Measurements from ENCODE around the gene TMEM161A.
"Not testable (repeated sequence)": the region's sequence is repeated elsewhere in the genome, so short reads cannot be mapped to it uniquely, and the experiment has no call there.

TMEM161A gene

GRCh38 chr19:19120308-19121231, 17.7 kb downstream of the TMEM161A start:
- no peak for DNase-seq

DNA sequence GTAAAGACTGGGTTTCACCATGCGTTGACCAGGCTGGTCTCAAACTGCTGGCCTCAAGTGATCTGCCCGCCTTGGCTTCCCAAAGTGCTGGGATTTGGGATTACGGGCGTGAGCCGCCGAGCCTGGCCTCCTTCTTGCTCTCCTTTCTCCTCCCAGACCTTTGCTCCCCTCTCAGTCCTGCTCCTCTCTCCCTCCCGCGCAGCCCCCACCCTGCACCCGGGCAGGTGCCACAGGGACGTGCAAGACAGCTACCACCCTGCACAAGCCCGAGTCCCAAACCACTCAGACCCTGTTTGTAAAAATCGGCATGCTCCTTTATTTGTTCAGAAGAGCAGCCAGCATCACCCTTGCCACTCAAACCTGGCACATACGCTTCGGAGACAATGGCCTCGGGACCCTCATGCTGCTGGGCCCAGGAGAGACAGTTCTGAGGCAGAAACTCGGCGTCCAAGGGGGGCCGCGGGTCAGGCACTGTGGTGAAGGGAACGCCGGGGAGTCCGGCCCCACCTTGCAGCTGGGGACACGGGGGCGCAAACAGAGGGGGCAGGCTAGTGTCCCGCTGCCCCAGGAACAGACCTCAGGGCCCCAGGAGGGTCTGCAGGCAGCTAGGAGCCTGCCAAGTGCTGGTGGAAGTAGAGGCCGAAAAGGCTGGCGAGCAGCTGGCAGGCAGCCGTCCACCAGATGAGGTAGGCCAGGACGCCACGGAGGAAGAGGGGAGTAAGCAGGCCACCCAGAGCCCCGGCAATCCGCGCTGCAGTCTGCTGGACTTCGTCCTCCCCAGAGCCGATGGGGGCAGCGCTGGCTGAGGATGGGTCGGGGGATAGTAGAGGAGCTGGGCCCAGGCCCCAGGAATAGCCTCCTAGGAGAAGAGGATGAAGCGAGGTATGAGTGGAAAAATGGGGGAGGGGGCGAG, 18.7 kb downstream of the TMEM161A start:
- DNase-seq, result no peak

DNA sequence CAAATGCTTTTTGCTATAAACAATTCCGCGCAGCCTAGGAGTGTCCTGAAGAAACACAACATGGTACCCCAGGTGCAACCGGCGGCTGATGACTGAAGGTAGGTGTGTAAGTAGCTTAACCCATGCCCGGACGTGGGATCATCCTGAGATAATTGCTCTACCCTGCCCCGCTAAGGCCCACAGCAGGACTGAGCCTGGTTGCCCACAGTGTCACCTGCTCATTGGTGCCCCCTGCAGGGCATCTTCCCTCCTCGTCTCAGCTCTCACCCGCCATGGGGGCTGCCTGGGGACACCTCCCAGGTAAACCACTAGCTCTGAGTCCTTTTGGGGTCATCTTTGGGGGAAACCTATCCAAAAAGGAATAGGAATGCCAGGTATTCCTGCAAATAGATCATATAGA, 22.3 kb downstream of the TMEM161A start:
- no peak for DNase-seq

- no peak for DNase-seq
Observed at GRCh38 chr19:19113040-19113626, 25.1 kb downstream of the TMEM161A start.

DNA sequence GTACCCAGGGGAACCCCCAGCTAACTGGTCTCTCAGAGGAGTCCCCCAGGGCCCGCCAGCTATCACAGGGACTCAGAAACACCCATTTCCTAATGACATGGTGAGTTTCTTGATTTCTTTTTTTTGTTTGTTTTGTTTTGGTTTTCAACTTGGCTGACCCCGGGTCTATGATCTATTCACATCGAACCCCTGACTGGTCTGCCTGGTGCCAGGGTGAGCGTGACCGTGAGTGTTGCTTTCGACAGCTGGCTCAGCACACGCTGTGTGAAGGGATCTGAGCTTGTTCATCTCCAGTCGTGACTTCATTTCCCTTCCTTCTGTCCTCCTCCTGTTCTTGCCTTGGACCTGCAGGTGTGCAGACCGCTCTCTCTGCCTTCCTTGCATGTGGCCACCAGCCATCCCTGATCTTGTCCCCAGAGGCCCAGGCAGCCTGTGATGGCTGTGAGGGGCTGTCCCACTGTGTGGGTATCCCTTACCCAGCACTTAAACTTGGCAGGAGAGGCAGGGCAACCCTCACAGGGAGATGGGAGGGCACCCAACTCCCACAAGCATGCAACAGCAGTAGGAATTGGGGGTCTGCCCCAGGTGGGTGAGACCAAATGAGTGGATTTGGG, 26.2 kb downstream of the TMEM161A start:
- DNase-seq, result no peak

DNA sequence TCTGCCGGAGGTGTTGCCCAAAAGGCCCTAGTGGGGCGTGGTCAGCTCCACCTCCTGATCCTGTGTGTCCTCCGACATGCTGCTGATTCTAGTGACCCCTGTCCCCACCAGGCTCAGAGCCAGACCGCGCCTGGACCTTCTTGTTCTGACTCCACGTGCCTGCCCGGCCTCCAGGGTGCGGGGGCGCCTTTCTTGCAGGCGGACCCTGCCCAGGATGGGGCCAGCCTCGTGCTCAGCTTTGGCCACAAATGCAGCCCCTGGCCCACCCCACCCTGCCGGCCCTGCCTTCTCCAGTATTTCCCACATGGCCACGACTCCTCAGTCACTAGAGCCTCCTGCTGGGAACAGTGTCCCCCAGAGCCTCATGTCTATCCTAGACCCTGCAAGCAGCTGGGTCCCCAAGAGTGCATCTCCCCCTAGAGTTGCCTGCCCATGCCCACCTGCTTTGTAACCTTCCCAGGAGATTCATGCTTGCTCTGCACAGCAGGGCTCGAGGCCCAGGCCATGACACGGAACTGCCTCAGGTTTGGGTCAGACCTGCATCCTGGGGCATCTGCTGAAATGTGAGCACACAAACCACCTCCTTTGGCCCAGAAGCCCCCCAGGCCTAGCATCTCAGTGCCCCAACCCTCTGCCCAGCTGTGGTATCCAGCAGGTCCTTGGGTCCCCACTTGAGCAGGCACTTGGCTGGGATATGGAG, 27.0 kb downstream of the TMEM161A start:
- no peak for DNase-seq

GRCh38 chr19:19110410-19111135, 27.7 kb downstream of the TMEM161A start:
- no peak for DNase-seq

- no peak for DNase-seq
Observed at GRCh38 chr19:19109601-19110000, 28.7 kb downstream of the TMEM161A start.

DNA sequence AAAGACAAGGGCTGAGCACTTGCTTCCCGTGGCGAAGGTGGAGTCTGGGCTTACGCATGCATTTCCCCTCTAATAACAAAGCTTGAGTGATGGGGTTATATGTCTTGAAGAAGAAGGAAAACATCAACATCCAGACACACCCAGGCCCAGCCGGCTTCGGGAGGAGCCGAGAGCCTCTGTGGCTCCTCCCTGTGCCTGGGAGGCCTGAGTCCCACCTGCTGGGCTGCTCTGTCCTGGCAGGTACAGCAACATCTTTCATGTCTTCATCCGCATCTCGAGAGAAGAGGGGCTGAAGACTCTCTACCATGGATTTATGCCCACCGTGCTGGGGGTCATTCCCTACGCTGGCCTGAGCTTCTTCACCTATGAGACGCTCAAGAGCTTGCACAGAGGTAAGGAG, 30.6 kb downstream of the TMEM161A start:
- no peak for DNase-seq

DNA sequence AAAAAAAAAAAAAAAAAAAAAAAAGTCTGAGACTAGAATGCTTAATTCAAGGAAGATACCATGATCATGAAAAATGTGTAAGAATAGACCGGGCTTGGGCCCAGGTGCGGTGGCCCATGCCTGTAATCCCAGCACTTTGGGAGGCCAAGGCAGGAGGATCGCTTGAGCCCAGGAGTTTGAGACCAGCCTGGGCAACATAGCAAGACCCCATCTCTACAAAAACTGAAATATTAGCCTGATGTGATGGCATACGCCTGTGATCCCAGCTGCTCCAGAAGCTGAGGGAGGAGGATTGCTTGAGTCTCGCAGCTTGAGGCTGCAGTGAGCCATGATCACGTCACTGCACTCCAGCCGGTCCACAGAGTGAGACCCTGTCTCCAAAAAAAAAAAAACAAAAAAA, 31.3 kb downstream of the TMEM161A start:
- DNase-seq, result not testable (repeated sequence)

DNA sequence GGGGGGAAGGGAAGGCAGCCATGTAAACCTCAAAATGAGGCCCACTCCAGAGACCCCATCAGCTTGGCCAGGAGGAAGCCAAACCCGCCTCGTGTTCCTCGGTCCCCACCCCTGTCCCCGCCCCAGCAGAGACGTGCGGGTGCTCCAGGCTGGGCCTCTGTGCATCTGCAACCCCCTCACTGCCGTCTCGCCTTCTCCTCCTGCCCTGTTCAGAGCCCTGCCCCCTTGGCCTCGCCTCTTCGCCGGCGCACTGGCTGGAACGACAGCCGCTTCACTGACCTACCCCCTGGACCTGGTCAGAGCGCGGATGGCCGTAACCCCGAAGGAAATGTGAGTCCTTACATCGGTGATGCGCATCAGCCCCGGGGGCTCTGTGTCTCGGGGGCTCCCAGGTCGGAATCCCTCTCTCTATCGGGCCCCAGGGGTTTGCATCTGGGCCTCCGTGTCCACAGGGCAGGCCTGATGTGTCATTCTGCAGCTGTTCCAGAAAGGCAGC, 32.2 kb downstream of the TMEM161A start:
- no peak for DNase-seq

DNA sequence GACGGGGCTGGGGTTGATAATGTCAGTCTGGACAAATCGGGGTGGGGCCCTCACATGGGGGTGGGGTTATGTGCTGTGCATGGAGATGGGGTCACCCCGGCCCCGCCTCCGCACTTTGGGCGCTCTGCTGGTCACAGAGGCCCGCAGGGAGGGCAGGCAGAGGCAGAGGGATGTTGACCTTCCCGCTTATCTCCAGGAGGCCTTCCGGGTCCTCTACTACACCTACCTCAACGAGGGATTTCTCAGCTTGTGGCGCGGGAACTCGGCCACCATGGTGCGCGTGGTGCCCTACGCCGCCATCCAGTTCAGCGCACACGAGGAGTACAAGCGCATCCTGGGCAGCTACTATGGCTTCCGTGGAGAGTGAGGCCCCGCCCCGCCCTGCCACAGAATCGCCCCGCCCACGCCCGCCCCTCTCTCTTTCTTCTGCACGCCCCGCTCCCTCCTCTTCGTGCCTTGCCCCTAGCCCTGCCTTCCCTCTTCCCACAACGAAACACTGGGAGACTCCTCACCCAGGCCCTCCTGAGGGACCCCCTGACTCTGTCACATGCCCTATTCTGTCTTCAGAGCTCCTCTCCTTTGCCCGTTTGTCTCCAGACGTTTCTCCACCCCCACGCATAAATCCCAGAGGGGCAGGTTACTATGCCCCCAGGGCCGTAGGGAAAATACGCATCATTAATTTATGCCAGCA, 32.8 kb downstream of the TMEM161A start:
- DNase-seq, result no peak

DNA sequence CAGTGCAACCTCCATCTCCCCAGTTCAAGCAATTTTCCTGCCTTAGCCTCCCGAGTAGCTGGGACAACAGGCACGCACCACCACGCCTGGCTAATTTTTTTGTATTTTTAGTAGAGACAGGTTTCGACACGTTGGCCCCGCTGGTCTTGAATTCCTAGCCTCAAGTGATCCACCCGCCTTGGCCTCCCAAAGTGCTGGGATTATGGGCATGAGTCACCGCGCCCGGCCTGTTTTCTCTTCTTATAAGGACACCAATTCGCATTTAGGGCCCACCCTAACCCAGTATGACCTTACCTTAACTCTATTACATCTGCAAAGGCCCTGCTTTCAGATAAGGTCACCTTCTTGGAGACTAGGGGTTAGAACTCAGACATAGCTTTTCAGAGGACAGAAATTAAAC, 35.1 kb downstream of the TMEM161A start:
- no peak for DNase-seq

- DNase-seq, result not testable (repeated sequence)
Observed at GRCh38 chr19:19102566-19102965, 35.7 kb downstream of the TMEM161A start.

GRCh38 chr19:19101540-19101939, 36.7 kb downstream of the TMEM161A start:
- no peak for DNase-seq

DNA sequence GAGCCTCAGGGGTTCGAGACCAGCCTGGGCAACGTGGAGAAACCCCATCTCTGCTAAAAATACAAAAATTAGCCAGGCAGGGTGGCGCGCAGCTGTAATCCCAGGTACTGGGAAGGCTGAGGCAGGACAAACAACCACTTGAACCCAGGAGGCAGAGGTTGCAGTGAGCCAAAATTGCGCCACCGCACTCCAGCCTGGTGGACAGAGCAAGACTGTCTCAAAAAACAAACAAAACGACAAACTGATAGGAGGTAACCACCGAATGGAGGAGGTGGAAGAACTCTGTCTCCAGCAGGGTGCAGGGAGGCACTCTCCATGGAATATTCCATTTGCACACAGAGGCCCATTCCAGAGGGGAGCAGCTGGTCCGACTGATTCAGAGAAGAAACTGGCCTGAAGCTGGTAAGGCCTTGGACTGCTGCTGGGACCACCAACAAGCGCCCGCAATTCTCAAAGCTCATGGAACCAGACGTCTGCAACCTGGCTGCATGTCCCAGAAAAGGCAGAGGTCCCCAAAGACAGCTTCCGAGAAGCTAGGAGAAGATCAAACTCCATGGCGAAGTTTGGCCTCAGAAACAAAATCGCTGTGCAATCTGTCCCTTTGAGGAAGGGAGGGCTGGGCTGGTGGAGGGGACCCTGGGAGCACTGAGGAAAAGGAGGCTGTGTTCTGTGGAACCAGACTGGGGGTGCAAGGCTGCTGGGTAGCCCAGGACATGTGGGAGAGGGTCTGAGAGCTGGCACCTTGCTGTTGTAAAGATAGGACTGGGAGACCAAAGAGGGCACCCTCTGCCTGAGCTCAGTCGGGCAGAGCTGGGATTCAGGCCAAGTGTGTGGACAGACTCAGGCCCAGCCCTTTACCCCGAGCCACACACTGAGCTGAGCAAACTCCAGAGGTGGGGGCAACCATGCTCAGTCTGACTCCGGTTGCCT, 39.3 kb downstream of the TMEM161A start:
- no peak for DNase-seq

GRCh38 chr19:19098084-19098702, 40.1 kb downstream of the TMEM161A start:
- no peak for DNase-seq

DNA sequence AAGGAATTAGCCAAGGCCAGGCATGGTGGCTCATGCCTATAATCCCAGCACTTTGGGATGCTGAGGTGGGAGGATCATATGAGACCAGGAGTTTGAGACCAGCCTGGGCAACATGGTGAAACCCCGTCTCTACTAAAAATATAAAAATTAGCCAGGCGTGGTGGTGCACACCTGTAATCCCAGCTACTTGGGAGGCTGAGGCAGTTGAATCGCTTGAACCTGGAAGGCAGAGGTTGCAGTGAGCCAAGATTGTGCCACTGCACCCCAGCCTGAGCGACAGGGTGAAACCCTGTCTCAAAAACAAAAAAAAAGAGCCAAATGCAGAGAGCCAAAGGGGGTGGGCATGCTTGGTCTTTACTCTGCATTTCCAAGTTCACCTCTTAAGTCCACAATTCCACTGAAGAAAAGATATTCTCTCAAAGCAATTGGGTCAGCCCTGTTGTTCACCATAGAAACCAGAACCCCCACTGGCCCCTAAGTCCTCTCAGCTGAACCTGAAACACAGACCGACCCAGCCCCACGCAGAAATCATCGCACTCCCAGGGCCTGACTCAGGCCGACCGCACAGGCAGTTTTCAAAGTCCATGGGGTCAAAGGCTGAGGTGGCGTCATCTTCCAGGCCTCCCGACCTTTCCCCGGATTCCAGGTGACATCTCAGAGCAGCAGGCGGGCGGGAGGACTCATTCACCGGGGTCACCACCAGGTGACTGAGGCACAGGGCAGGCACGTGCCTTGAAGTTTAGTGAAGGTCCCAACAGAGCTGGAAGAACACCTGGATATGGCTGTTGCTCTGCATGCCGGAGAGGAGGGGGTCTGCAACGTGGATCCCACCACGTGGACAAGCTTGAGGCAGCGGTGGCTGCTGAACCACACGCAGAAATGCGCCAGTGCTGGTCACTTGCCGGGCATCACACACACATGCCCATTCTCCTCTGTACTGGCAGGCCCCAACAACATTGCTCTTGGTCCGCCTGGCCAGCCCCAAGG, 41.3 kb downstream of the TMEM161A start:
- DNase-seq, result no peak
